GM21737 (cell line): ENCODE measurements around the gene MLLT3.

ENCODE experiments used
- ATAC-seq: cut with Tn5 transposase; IDR thresholded peaks from one replicate; pipeline ENCODE4 v1.9.1; 2021; ENCODE audit warnings: mild to moderate bottlenecking, moderate library complexity; ENCODE audit not compliant: unreplicated experiment

Gene MLLT3

GRCh38 chr9:20395651-20396050 is 226.6 kb downstream of the MLLT3 start:
- no peak for ATAC-seq

GRCh38 chr9:20394969-20395368 is 227.3 kb downstream of the MLLT3 start:
- ATAC-seq = no peak

GRCh38 chr9:20391208-20391607 is 231.1 kb downstream of the MLLT3 start:
- no peak for ATAC-seq

- no peak for ATAC-seq
Observed at GRCh38 chr9:20390400-20390799, 231.9 kb downstream of the MLLT3 start.

GRCh38 chr9:20387062-20387461 is 235.2 kb downstream of the MLLT3 start:
- no peak for ATAC-seq

GRCh38 chr9:20384642-20385041 is 237.7 kb downstream of the MLLT3 start:
- no peak for ATAC-seq

- no peak for ATAC-seq
Observed at GRCh38 chr9:20382460-20383071, 239.7 kb downstream of the MLLT3 start.

GRCh38 chr9:20380546-20380945 is 241.8 kb downstream of the MLLT3 start:
- no peak for ATAC-seq

GRCh38 chr9:20379804-20380225 is 242.5 kb downstream of the MLLT3 start:
- ATAC-seq = no peak

- no peak for ATAC-seq
Observed at GRCh38 chr9:20378851-20379250, 243.4 kb downstream of the MLLT3 start.

GRCh38 chr9:20377790-20378189 is 244.5 kb downstream of the MLLT3 start:
- no peak for ATAC-seq

- no peak for ATAC-seq
Observed at GRCh38 chr9:20376731-20377375, 245.4 kb downstream of the MLLT3 start.

- ATAC-seq = no peak
Observed at GRCh38 chr9:20376042-20376441, 246.3 kb downstream of the MLLT3 start.

- no peak for ATAC-seq
Observed at GRCh38 chr9:20373263-20373662, 249.0 kb downstream of the MLLT3 start.

GRCh38 chr9:20369391-20369790 is 252.9 kb downstream of the MLLT3 start:
- no peak for ATAC-seq

GRCh38 chr9:20367855-20368254 is 254.4 kb downstream of the MLLT3 start:
- ATAC-seq = no peak

- no peak for ATAC-seq
Observed at GRCh38 chr9:20364959-20365358, 257.3 kb downstream of the MLLT3 start.

GRCh38 chr9:20363233-20363632 is 259.1 kb downstream of the MLLT3 start:
- ATAC-seq = no peak

GRCh38 chr9:20361656-20362570 is 260.4 kb downstream of the MLLT3 start:
- peak; percentile 50 for ATAC-seq

GRCh38 chr9:20361229-20361628 is 261.1 kb downstream of the MLLT3 start:
- ATAC-seq = no peak

- ATAC-seq = no peak
Observed at GRCh38 chr9:20358207-20358606, 264.1 kb downstream of the MLLT3 start.

GRCh38 chr9:20357037-20357432 is 265.3 kb downstream of the MLLT3 start:
- ATAC-seq = no peak
